ENCODE results near the gene NGF.

The NGF gene

DNA sequence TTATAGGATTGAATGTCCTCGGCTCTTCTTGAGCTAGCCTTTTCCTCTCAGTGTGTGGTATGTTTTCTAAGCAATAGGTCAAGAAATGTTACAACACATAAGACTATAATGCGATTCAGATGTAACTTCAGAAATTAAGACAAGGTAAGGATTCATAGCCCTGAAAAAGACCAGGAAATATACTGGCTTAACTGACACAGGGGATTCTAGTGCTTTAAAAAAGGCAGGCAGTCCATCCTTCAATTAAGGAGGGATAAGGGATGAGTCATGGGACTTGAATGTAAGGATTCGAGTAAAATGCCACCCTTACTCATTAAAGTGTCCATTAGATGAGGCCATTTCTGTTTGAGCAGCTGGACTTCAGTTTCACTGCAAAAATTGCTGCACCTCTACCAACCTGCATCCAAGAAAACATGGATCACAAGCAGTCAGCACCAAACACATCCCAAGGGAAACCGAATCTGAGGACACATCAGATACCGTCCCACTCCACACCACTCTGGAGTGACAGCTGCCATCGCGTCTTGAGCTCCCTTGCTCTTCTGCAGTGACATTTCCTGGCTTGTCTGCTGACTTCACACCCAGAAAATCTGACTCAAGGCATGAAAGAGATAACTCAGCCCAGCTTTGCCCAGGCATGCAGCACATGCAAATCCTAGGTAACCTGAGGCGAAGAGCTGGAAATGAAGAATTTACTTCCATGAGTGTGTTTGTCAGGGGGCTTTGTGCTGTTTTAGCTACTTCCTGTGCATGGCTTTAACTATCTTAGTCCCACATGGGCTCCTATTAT lies 37.8 kb downstream of the NGF start:
- Histone ChIP-seq H3K27me3 (no peaks in the 10 kb centered on the region), H3K36me3 (no peaks in the 10 kb centered on the region), H3K27ac (no peak overlapping the region), H3K4me1 (peaks cover 0 to 19% (median 2%) of the 10 kb centered on the region in 4 donors), H3K4me3 (no peak overlapping the region), H3K9me3 (no peaks in the 10 kb centered on the region)
- DNase-seq: no peak
- TF ChIP-seq, protein P1, sequence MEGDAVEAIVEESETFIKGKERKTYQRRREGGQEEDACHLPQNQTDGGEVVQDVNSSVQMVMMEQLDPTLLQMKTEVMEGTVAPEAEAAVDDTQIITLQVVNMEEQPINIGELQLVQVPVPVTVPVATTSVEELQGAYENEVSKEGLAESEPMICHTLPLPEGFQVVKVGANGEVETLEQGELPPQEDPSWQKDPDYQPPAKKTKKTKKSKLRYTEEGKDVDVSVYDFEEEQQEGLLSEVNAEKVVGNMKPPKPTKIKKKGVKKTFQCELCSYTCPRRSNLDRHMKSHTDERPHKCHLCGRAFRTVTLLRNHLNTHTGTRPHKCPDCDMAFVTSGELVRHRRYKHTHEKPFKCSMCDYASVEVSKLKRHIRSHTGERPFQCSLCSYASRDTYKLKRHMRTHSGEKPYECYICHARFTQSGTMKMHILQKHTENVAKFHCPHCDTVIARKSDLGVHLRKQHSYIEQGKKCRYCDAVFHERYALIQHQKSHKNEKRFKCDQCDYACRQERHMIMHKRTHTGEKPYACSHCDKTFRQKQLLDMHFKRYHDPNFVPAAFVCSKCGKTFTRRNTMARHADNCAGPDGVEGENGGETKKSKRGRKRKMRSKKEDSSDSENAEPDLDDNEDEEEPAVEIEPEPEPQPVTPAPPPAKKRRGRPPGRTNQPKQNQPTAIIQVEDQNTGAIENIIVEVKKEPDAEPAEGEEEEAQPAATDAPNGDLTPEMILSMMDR (IDR thresholded peaks at IDR 0.05): no peak
- intact Hi-C loops (cut with DNase I; ENCODE audit: low total_unique reads): no loop called here

DNA sequence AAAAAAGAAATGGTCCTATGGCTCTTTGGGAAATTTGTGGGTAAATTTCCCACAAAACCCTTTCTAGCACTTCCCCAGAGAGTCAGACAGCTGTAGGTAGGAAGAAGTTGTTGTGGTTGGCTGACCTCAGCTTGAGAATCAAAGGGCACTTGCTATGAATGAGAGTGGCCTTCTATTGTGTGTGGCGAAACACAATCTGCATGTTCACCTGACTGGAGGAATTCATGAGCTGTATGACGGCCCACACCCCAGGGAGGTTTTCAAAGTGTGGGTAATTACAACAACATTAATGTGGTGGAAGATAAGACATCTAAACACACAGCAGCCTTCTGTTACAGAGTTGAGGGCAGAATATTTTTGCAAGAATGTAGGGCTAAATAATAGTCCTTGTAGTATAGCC lies 38.8 kb downstream of the NGF start:
- intact Hi-C loops (cut with DNase I; ENCODE audit: low total_unique reads): no loop called here
- no peak overlapping the region for H3K27ac ChIP-seq
- peaks cover 0 to 17% (median 2%) of the 10 kb centered on the region in 4 donors for H3K4me1 ChIP-seq
- H3K36me3 ChIP-seq: no peaks in the 10 kb centered on the region
- no peaks in the 10 kb centered on the region for H3K9me3 ChIP-seq
- no peaks in the 10 kb centered on the region for H3K27me3 ChIP-seq
- no peak overlapping the region for H3K4me3 ChIP-seq
- DNase-seq: no peak
- TF ChIP-seq, protein P1 (IDR thresholded peaks at IDR 0.05): no peak

DNA sequence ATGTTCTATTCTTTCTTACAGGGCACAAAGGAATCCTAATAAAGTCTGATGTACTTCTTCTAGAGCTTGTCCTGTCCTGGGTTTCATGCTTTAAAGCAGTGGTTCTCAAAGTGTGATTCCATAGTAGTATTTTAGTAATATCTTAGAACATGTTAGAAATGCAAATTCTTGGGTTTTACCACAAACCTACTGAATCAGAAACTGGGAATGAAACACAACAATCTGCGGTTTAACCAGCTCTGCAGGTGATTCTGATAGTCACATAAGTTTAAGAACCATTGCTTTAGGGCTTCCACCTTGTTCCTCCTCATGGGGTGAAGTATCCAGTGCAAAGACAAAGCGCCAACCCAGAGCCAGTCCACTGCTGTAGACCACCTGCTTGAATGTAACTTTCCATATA lies 41.1 kb downstream of the NGF start:
- H3K4me3 ChIP-seq: no peak overlapping the region
- no peaks in the 10 kb centered on the region for H3K27me3 ChIP-seq
- H3K27ac ChIP-seq: no peak overlapping the region
- no peaks in the 10 kb centered on the region for H3K9me3 ChIP-seq
- intact Hi-C loops (cut with DNase I; ENCODE audit: low total_unique reads): no loop called here
- TF ChIP-seq, protein P1 (IDR thresholded peaks at IDR 0.05): no peak
- H3K36me3 ChIP-seq: no peaks in the 10 kb centered on the region
- peaks cover 0 to 22% (median 6%) of the 10 kb centered on the region in 4 donors for H3K4me1 ChIP-seq
- no peak for DNase-seq

DNA sequence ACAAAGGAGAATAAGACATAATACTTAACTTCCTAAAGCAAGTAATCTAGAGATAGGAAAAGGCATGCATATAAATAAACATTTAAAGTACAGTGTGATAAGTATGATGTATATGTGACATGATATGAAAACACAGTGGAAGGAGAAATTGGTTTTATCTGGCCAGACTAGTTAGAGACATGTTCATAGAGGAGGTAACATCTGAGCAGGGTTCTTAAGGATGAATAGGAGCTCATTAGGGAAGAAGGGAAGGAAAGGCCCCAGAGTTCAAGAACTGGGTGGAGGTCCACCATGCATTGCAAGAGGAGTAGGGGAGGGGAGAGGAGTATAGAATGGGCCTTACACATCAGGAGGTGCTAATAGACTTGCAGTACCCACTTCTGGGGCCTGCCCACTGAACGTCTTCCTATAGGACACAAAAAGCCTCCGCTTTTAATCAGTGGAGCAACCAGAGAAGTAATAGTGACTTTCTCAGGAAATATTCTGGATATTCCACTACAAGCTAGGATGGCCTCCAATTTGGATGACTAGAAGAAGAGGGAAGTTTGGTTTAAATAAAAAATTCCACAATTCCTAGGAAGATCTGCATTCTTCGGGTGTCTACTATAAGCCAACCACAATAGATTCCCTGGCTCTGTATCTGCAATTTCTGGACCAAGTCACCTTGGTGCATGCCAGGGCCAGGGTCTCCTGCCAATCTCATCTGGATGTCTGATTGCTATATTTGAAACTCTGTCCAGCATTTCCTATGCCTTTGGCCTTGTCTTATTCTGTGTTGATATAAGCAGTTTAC lies 41.9 kb downstream of the NGF start:
- no peaks in the 10 kb centered on the region for H3K9me3 ChIP-seq
- no peak overlapping the region for H3K4me3 ChIP-seq
- DNase-seq: no peak
- H3K27ac ChIP-seq: peak overlapping the region in 1 of 2 donors; percentile 5
- TF ChIP-seq, protein P1 (IDR thresholded peaks at IDR 0.05): no peak
- H3K27me3 ChIP-seq: no peaks in the 10 kb centered on the region
- intact Hi-C loops (cut with DNase I; ENCODE audit: low total_unique reads): no loop called here
- no peaks in the 10 kb centered on the region for H3K36me3 ChIP-seq
- H3K4me1 ChIP-seq: peaks cover 0 to 22% (median 6%) of the 10 kb centered on the region in 4 donors

DNA sequence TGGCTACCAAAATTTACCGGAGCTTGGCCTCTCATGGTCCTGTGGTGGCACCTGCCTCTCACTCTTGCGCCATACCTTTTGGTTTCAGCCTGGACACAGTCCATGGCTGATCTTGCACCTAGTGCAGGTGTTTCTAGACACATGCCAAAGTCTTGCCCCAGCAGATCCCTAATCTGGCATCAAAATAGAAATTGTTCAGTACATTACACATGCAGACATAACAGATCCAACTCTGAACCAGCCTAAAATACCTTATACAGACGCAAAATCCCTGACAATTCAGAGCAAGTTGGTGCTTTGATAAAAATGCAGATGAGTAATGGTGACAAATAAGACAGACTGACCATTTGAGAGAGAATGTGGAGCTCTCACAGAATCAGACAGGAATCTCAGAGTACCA lies 44.1 kb downstream of the NGF start:
- peaks cover 0 to 22% (median 6%) of the 10 kb centered on the region in 4 donors for H3K4me1 ChIP-seq
- no peaks in the 10 kb centered on the region for H3K9me3 ChIP-seq
- intact Hi-C loops (cut with DNase I; ENCODE audit: low total_unique reads): no loop called here
- H3K36me3 ChIP-seq: no peaks in the 10 kb centered on the region
- no peak overlapping the region for H3K4me3 ChIP-seq
- H3K27me3 ChIP-seq: no peaks in the 10 kb centered on the region
- no peak for DNase-seq
- H3K27ac ChIP-seq: no peak overlapping the region
- TF ChIP-seq, protein P1 (IDR thresholded peaks at IDR 0.05): no peak

Data from tibial artery (tissue), 4 donors.